Measurements from ENCODE around the gene EPHA4. TPM values are rescaled to one million over a fixed set of nuclear protein-coding genes. Genes with fewer than 3 reads are reported as not detected.

EPHA4 gene
- total RNA-seq, 2 experiments from 2014 or later, result 0.23 TPM; not detected in 1

DNA sequence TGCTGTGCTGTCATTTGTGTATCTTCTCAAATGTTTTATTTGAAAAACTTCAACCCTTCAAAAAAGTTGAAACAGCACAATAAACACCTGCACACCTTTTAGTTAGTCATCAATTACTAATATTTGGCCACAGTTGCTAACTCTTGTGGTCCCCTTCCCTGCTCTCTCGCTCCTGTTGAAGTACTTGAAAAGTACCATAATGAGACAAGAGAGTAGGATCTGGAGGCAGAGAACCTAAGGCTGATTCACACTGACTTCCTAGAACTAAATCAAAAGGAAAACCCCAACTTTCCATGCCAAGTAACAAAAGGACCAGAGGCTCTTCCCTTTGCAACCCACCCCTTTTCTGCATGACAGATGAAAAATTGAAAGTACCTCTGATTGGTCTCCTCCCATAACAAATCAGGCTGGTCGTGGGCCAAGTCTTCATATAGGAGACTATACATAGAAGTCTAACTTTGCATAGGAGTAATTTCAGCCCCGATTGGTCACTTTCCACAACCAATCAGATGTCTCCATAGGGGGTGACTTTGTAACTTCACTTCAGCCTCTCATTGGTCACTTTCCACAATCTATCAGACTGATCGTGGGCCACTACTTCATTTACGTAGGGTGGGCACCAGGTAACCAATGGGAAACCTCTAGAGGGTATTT is 179.7 kb downstream of the EPHA4 start:
- no peak for DNase-seq (ENCODE audit: low spot score)
- ChIA-PET CTCF (ENCODE audit: unreplicated experiment) (no interaction called here), POLR2A (no interaction called here)
- no TSS peak for BruUV-seq (replicated peaks)
- H3K36me3 ChIP-seq (ENCODE audit: insufficient read depth, low read length), result no peaks in the 10 kb centered on the region
- no peaks in the 10 kb centered on the region for H3K9me2 ChIP-seq (ENCODE audit: insufficient read depth, low read length)
- H4K20me1 ChIP-seq (ENCODE audit: insufficient read depth, low read length), result no peaks in the 10 kb centered on the region
- H3K4me3 ChIP-seq (ENCODE audit: low read depth, low read length, poor library complexity, severe bottlenecking), result no peak overlapping the region
- no peaks in the 10 kb centered on the region for H3K9me3 ChIP-seq (ENCODE audit: low read length)
- H3K27ac ChIP-seq (ENCODE audit: low read depth, low read length, poor library complexity, severe bottlenecking), result no peak overlapping the region
- H2AFZ ChIP-seq (ENCODE audit: low read length), result no peak overlapping the region
- intact Hi-C loops (cut with micrococcal nuclease; ENCODE audit: unreplicated experiment), result loop anchor here (10.0 kb wide), 1 partner anchor 182 kb away; the partner anchor contains the start of gene EPHA4
- no peaks in the 10 kb centered on the region for H3K4me1 ChIP-seq (ENCODE audit: insufficient read depth, low read length, poor library complexity, severe bottlenecking)
- no peak overlapping the region for H3K4me2 ChIP-seq (ENCODE audit: low read length)
- TF ChIP-seq, protein P1, sequence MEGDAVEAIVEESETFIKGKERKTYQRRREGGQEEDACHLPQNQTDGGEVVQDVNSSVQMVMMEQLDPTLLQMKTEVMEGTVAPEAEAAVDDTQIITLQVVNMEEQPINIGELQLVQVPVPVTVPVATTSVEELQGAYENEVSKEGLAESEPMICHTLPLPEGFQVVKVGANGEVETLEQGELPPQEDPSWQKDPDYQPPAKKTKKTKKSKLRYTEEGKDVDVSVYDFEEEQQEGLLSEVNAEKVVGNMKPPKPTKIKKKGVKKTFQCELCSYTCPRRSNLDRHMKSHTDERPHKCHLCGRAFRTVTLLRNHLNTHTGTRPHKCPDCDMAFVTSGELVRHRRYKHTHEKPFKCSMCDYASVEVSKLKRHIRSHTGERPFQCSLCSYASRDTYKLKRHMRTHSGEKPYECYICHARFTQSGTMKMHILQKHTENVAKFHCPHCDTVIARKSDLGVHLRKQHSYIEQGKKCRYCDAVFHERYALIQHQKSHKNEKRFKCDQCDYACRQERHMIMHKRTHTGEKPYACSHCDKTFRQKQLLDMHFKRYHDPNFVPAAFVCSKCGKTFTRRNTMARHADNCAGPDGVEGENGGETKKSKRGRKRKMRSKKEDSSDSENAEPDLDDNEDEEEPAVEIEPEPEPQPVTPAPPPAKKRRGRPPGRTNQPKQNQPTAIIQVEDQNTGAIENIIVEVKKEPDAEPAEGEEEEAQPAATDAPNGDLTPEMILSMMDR (conservative IDR thresholded peaks at IDR 0.05; ENCODE audit: low read length), result no peak
- no peak for TF ChIP-seq EZH2phosphoT487 (IDR thresholded peaks at IDR 0.05; ENCODE audit: borderline replicate concordance, low read depth, low read length)
- no peaks in the 10 kb centered on the region for H3K79me2 ChIP-seq (ENCODE audit: insufficient read depth, low read depth, low read length)

GRCh38 chr2:221390878-221391277 is 181.2 kb downstream of the EPHA4 start:
- ChIA-PET POLR2A (interaction anchor here (1.2 kb wide), 1 partner anchor 9 kb away, joined by 4 read pairs; no protein-coding TSS in a partner anchor), CTCF (ENCODE audit: unreplicated experiment) (interaction anchor here (1.1 kb wide), 1 partner anchor 45 kb away, joined by 3 read pairs; no protein-coding TSS in a partner anchor)
- no peak overlapping the region for H3K4me3 ChIP-seq (ENCODE audit: low read depth, low read length, poor library complexity, severe bottlenecking)
- no peak for DNase-seq (ENCODE audit: low spot score)
- TF ChIP-seq, protein P1 (conservative IDR thresholded peaks at IDR 0.05; ENCODE audit: low read length), result no peak
- no peak for TF ChIP-seq EZH2phosphoT487 (IDR thresholded peaks at IDR 0.05; ENCODE audit: borderline replicate concordance, low read depth, low read length)
- intact Hi-C loops (cut with micrococcal nuclease; ENCODE audit: unreplicated experiment), result loop anchor here (10.0 kb wide), 1 partner anchor 184 kb away; the partner anchor contains the start of gene EPHA4
- H3K36me3 ChIP-seq (ENCODE audit: insufficient read depth, low read length), result no peaks in the 10 kb centered on the region
- no peaks in the 10 kb centered on the region for H4K20me1 ChIP-seq (ENCODE audit: insufficient read depth, low read length)
- no peaks in the 10 kb centered on the region for H3K79me2 ChIP-seq (ENCODE audit: insufficient read depth, low read depth, low read length)
- no peaks in the 10 kb centered on the region for H3K9me3 ChIP-seq (ENCODE audit: low read length)
- H2AFZ ChIP-seq (ENCODE audit: low read length), result no peak overlapping the region
- no TSS peak for BruUV-seq (replicated peaks)
- H3K27ac ChIP-seq (ENCODE audit: low read depth, low read length, poor library complexity, severe bottlenecking), result no peak overlapping the region
- H3K4me1 ChIP-seq (ENCODE audit: insufficient read depth, low read length, poor library complexity, severe bottlenecking), result no peaks in the 10 kb centered on the region
- H3K9me2 ChIP-seq (ENCODE audit: insufficient read depth, low read length), result no peaks in the 10 kb centered on the region
- H3K4me2 ChIP-seq (ENCODE audit: low read length), result no peak overlapping the region

GRCh38 chr2:221389904-221390303 is 182.2 kb downstream of the EPHA4 start:
- ChIA-PET POLR2A (interaction anchor here (1.2 kb wide), 1 partner anchor 10 kb away, joined by 4 read pairs; no protein-coding TSS in a partner anchor), CTCF (ENCODE audit: unreplicated experiment) (interaction anchor here (1.1 kb wide), 1 partner anchor 44 kb away, joined by 3 read pairs; no protein-coding TSS in a partner anchor)
- Histone ChIP-seq H3K27ac (ENCODE audit: low read depth, low read length, poor library complexity, severe bottlenecking) (no peak overlapping the region), H2AFZ (ENCODE audit: low read length) (no peak overlapping the region), H3K4me2 (ENCODE audit: low read length) (no peak overlapping the region), H3K79me2 (ENCODE audit: insufficient read depth, low read depth, low read length) (no peaks in the 10 kb centered on the region), H3K4me1 (ENCODE audit: insufficient read depth, low read length, poor library complexity, severe bottlenecking) (no peaks in the 10 kb centered on the region), H3K36me3 (ENCODE audit: insufficient read depth, low read length) (no peaks in the 10 kb centered on the region), H4K20me1 (ENCODE audit: insufficient read depth, low read length) (no peaks in the 10 kb centered on the region), H3K4me3 (ENCODE audit: low read depth, low read length, poor library complexity, severe bottlenecking) (no peak overlapping the region), H3K9me2 (ENCODE audit: insufficient read depth, low read length) (no peaks in the 10 kb centered on the region), H3K9me3 (ENCODE audit: low read length) (no peaks in the 10 kb centered on the region)
- BruUV-seq (replicated peaks), result no TSS peak
- TF ChIP-seq EZH2phosphoT487 (IDR thresholded peaks at IDR 0.05; ENCODE audit: borderline replicate concordance, low read depth, low read length), result no peak
- TF ChIP-seq, protein P1 (conservative IDR thresholded peaks at IDR 0.05; ENCODE audit: low read length), result no peak
- no peak for DNase-seq (ENCODE audit: low spot score)
- intact Hi-C loops (cut with micrococcal nuclease; ENCODE audit: unreplicated experiment), result loop anchor here (10.0 kb wide), 1 partner anchor 185 kb away; the partner anchor contains the start of gene EPHA4
